ENCODE measurements around the gene GABRD.

GABRD gene

GRCh38 chr1:2076826-2077225 lies 57.7 kb downstream of the GABRD start:
- DNase-seq (ENCODE audit: low read depth), result no peak

- no peak for DNase-seq (ENCODE audit: low read depth)
These were observed 59.0 kb downstream of the GABRD start for GRCh38 chr1:2078170-2078569.

GRCh38 chr1:2079396-2080085 lies 60.4 kb downstream of the GABRD start:
- no peak for DNase-seq (ENCODE audit: low read depth)

DNA sequence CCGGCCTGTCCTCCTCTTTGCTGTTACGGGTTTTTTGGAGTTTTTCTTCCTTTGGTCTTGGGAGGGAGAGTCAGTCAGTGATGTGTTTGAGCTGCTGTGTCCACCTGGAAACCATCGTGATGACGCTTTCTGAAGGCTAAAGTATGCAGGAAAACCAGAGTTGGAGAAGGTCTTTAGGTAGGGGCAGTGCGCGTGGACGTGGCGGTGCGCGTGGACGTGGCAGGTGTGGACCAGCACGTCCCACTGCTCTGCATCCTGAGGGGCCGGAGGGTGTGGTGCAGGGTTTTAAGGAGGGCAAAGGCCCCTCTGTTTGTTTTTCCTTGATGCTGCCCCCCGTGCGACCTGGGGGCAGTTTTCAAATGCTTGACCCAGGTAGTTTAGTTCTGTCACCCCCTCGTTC lies 61.0 kb downstream of the GABRD start:
- DNase-seq (ENCODE audit: low read depth), result no peak
